ENCODE data around the gene ARFGAP2.

The ARFGAP2 gene

DNA sequence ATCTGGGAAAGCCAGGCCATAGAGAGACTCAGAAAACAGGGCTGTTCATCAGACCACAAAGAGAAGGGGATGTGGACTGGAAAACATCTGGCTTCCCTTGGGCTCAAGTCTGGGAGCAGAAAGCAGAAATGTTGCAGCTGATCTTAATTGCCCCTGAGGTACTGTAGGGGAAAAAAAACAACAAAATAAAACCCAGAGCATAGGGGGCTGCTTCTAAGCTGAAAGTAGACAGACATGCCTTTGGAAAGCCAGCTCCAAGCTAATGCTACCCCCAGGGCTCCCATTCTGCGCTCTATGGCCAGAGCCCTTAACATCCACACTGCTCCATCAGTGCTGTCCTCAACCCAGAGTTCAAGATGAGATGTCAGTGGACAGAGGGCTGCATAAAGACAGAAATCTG lies 11.6 kb upstream of the ARFGAP2 start:
- in situ Hi-C loops (cut with MboI; ENCODE audit: low sequenced_read_pairs), result no loop called here

DNA sequence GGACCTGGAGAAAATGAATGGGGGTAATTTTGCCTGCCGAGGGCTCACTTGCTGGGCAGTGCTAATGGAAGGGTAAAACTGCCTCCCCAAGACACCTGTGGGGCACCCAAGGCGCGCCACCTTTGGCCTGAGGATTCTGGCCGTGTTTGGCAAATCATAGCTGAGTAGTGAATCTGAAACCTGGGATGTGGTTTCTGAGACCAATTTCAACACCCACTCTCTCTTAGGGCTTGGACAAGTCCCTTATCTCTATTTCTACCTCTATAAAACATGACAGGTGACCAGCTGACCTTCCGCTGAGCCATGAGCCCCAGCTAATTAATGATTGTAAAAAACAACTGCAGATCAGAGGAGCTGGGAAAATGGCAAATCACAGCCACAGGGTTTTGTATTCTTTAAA lies 11.0 kb upstream of the ARFGAP2 start:
- in situ Hi-C loops (cut with MboI; ENCODE audit: low sequenced_read_pairs), result no loop called here

DNA sequence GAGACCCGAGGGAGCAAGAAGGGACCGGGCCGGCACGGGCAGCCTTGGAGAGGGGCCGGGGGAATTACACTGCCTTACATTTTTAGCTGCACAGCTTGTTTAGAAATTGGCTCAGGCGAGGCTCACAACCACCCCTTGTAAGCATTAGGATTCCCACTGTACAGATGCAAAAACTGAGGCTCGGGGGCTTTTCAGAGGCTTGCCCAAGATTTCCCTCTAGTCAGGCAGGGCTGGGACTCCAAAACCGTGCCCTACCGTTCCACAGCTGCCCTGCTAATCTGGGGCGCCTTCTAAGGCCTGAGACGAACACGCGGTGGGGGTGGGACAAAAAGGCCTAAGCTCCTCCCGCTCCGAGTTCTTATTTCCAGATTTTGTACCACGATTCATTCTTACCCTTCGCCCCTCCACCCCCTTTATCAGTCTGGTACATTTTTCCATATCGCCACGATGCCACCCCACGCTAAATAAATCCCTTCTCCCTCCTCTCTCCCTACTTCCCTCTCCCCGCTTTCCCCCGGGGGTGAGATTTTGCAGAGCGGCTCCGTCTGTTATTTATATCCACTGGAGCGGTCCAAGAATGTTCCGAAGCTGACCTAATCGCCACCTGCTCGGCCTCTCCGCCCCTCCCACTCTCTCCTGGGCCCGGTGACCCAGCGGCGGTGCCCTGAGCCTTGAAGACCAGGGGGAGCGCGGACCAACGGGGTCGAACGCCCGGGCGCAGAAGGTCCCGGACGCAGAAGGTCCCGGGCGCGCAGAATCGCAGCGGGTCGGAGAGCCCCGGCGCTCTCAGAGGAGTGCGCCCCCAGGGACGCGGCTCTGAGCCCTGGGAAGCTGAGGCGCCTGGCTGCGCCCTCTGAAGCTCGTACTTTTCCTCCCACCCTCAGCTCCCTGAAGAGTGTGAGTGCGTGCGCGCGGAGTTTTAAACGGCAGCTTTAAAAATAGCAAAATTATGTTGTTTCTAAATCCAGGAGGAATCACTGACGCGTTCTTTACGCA lies 10.3 kb upstream of the ARFGAP2 start:
- in situ Hi-C loops (cut with MboI; ENCODE audit: low sequenced_read_pairs), result no loop called here

DNA sequence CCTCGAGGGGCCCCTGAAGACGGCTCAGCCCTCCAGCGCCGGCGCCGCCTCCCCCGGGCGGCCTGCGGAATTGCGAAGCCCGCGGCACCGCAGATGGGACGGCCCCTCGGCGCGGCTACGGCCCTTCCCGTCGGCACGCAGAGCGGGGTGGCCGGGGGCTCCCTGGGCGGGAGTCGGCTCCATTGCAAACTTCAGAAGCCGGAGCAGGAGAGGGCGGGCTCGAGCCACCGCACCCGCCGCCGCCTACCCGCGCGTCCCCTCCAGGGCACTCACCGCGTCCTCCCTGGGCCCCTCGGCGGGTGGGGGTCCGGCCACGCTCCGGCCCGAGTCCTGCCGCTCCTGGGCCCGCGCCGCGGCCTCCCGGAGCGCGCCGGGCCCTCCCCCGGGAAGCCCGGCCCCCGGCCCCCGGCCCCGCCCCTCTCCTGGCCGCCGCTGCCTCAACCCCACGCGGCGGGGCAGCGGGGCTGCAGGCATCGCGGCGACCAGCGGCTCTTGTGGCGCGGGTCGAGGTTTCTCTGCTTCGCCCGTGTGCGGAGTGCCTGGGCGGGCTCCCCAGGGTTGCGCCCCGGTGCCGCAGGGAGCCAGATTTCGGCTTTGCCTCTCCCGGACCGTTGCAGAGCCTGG lies 9.5 kb upstream of the ARFGAP2 start, which contains the start of gene PACSIN3:
PACSIN3 (minus strand) TSS at position 359 of the 624 bp plus-strand sequence. CDS start 3,707 bp downstream, outside the sequence.
- in situ Hi-C loops (cut with MboI; ENCODE audit: low sequenced_read_pairs), result no loop called here

DNA sequence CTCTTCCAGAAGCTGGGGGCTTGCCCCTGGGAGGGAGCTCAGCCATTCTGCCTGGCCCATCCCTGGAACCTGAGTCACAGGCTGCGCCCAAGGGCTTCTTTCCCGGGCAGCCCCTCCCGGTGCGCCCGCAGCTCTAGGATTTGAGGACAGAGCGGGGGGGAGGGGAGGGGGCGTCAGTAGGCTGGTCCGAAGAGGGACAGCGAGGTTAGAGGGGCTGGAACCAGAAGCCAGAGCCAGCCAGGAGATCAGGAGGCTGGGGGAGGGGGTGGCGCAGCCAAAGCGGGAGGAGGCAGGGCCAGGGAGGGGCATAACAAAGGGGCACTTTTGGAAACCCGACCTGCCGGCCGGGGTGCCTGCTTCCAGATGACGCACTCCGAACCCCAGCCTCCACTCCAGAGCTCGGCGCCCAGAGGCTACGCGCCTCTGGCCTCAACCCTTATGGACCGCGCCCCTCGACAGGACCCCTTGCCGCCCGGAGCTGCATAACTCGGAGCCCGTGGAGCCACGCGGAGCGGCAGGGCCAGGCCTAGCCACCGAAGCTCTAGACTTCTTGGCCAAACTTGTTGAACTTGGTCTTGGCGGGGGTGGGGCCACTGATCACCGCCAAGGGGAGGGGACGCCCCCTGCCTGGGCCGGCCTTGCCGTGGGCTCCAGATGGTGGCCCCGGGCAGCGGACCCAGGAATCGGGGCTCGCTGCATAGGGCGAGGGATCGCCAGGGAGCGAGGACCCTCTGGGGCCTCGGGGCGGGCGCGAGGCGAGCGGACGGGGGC lies 8.8 kb upstream of the ARFGAP2 start:
- in situ Hi-C loops (cut with MboI; ENCODE audit: low sequenced_read_pairs), result no loop called here

DNA sequence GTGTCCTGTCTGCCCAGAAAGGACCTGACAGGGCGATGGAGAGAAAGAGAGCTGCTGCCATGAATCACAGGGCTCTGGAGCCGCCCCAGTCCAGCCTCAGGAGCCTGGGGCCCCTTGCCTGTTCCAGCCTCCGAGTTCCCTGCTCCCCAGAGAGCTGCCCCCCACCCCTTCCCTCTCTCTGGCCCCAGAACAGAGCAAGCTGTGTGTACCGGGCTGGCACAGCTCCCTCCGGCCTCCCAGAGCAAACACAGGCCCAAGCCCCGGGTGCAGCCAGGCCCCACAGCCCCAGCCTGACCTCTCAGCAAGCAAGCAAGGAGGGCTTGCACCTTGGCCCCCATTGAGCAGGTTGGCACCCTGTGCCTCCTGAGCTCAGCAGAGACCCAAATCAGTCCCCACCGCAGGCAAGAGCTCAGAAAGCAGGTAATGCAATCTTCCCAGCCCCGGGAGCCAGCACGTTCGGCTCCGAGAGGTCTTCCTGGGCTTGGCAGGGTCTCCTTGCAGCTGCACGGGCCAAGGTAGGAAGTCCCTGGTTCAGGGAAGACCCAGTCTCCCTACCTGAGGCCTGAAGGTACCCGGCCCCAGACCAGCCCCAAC lies 8.1 kb upstream of the ARFGAP2 start:
- in situ Hi-C loops (cut with MboI; ENCODE audit: low sequenced_read_pairs), result no loop called here

DNA sequence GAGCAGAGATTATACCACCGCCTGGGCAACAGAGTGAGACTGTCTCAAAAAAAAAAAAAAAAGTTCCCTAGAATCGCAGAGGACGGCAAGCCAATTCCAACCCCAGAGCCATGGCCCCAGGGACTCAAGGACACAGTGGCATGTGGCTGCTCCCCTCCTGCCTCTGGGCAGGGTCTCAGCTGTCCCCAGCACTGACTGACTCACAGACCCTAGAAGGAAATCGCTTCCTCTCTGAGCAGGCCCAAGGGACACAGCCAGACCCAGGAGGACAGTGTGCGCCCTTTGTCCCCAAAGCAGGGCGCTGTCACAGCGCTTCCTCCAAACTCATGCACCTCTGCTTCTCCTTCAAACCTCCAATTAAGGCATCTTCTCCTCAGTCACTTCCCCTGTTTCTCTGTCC lies 7.3 kb upstream of the ARFGAP2 start:
- in situ Hi-C loops (cut with MboI; ENCODE audit: low sequenced_read_pairs), result no loop called here

DNA sequence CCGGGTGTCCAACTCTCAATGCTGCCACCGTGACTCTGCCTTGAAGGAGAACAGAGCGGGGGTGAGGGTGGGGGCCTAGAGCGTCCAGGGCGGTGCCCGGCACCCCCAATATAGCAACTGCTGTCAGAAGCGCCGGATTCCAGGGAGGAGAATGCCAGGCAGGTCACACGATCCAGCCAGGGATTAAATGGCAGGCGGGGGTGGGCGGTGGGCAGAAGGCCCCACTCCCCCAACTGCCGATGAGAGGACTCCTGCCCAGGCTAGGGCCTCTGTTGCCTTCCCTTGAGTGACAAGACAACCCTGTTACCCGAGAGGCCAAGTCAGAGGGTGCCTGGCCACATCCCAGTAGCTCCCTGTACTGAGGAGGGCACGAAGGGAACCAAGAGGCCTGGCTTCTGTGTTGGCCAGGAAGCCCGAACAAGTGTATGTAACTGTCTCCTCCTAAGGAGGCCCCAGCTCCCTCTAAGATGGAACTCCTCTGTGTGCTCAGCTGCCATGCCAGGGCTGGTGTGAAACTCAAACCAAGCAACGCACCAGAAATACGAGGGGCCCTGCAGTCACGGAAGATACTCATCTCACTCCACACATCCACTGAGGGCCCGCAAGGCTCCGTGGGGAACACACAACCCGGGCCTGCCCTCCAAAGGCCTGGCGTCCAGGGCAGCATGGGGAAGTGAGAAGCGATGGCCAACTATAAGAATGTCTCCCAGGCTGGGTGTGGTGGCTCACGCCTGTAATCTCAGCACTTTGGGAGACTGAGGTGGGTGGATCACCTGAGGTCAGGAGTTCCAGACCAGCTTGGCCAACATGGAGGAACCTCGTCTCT lies 6.6 kb upstream of the ARFGAP2 start:
- in situ Hi-C loops (cut with MboI; ENCODE audit: low sequenced_read_pairs), result no loop called here

DNA sequence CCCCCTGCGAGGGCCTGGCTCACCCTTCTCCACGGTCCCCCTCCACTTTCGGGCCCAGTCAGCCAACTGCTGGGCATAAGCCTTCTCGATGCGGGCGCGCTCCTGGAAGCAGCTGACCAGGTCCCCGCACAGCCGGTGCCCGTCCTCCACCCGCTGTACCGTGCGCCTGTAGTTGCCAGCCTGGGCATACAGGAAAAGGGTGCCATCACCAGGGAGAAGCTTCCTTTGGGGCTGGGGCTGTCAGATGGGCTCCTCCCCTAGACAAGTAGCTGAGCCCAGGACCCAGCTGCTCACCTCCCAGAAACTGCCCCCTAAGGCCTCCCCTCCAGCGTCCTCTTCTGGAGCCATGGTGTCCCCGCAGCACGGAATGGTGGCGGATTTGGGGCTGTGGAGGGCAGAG lies 5.7 kb upstream of the ARFGAP2 start:
- in situ Hi-C loops (cut with MboI; ENCODE audit: low sequenced_read_pairs), result no loop called here

DNA sequence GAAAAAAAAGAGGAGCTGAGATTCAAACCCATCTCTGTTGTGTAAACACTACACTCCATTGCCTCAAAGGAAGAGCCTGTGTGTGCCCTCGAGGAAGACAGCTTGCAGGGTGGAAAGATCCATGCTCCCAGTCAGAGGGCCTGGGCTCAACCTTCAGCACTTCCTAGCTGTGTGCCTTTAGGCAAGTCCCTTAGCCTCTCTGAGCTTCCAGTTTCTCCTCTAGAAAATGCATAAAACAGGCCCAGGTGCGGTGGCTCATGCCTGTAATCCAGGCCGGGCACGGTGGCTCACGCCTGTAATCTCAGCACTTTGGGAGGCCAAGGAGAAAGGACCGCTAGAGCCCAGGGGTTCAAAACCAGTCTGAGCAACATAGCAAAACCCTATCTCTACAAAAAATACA lies 4.6 kb upstream of the ARFGAP2 start:
- in situ Hi-C loops (cut with MboI; ENCODE audit: low sequenced_read_pairs), result no loop called here

DNA sequence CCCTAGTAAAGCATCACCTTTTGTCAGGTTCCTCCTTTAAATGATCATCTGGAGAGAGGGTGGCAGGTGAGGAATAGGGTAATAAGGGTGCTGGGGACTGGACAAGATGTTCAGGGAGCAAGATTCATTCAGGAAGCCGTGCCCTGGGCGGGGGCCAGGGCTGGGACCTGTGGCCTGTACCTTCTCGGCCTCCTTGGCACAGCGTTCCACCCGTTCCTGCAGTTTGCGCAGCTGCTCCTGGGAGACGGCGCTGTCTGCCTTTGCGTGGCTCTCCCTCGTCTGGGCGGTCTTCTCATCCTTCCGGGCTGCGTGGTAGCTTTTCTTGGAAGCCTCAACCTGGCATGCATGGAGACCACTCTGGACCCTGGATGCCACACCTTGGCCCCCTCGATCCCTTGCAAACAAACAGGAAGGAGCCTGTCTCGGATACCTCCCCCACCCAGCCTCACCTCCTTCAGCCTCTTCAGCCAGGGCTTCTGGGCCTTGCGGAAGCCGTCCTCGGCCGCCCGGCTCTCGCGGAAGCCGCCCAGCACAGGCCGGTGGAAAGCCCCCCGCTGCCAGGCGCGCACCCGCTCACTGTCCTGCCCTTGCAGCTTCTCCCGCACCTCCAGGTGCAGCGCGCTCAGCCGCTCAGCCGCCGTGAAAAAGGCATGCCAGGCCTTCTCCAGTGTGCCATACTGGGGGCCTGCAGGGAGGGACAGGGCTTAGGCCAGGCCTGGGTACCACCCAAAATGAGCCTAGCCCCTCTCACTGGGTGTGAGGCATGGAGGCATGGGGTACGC lies 3.5 kb upstream of the ARFGAP2 start:
- in situ Hi-C loops (cut with MboI; ENCODE audit: low sequenced_read_pairs), result no loop called here

DNA sequence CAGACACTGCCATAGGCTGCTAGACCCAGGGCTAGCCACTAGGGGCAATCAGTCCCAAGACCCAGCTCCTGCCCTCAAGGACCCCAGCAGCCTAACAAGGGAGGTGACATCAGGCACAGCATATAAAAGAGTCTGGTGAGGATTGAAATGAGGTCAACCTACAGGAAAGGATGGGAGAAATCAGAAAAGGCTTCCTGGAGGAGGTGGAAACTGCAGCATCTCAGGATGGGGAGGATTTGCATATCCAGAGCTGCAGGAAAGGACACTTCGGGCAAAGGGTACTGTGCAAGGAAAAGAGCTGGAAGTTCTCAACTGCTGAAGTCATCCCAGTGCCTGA lies 2.9 kb upstream of the ARFGAP2 start:
- in situ Hi-C loops (cut with MboI; ENCODE audit: low sequenced_read_pairs), result no loop called here

DNA sequence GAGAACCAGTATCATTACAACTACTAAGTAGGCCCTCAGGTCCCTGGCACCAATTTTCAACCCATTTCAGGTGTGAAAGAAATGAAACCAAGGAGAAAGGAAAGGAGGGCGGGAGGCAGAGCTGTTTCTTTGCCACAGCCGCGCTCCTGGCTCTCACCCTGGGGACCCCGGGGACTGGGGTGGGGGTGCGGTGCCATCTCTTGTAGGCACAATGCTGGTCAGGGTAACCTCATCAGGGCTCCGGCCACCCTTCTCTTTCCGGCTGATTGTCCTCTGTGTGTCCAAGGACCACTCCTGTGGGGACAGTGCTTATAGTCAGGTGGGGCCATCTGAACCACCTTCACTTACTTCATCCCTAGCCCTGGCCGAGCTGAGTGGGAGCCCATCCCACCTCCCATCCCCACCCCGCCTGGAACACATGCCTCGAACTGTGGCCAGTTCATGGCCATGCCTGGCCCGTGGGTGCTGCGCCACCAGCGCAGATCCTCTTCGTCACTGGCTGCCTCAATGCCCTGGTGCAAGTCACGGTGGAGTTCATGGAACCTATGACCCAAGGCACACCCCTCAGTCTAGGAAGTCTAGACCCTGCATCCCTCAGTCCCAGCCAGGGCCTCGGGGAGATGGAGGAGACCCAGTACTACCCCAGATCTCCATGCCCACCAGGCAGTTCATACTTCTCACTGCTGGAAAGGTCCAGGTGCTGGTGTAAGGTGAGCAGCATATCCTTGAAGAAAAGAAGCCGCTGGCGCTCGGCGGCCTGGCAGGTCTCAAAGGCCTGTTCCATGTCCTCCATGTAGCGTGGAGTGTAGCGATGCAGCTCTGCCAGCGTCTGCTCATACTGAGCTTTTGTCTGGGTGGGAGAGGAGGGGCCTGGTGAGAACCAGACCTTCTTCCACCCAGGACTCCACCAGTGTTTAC lies 2.3 kb upstream of the ARFGAP2 start:
- in situ Hi-C loops (cut with MboI; ENCODE audit: low sequenced_read_pairs), result no loop called here

DNA sequence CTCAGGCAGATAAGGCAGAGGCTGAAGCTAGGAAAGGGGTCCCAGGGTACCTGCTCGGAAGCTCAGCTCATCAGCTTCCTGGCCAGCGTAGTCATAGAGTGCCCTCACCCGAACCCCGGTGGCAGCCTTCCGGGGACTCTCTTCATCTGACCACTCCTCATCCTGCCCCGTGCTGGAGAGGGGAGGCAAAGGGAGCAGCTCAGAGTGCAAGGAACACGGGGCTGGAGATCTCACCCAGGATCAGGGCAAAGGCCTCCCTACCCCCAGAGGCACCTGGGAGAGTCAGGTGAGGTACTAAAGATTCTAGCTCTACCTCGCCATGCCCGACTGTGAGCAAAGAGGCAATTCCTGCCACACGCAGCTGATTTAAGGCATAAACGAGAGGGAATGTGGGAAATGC lies 1.6 kb upstream of the ARFGAP2 start:
- in situ Hi-C loops (cut with MboI; ENCODE audit: low sequenced_read_pairs), result no loop called here

DNA sequence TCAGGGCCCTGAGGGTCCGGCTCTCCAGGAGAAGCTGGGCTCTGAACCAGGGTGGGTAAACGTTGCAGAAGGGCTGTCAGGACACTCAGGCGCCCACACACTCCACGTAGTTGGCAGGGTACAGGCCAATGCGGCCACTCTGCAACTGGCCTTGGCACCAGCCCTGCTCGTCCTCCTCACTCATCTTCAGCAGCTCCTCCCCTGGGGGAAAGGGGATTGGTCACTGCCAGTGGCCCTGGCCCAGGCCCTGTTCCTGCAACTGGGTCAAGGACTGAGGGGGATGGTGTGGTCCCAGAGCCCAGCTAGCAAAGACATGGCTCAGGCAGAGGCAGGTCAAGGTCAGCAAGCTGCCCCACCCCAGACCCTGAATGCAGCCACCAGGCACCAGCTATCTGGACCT lies 1.2 kb upstream of the ARFGAP2 start:
- in situ Hi-C loops (cut with MboI; ENCODE audit: low sequenced_read_pairs), result no loop called here

DNA sequence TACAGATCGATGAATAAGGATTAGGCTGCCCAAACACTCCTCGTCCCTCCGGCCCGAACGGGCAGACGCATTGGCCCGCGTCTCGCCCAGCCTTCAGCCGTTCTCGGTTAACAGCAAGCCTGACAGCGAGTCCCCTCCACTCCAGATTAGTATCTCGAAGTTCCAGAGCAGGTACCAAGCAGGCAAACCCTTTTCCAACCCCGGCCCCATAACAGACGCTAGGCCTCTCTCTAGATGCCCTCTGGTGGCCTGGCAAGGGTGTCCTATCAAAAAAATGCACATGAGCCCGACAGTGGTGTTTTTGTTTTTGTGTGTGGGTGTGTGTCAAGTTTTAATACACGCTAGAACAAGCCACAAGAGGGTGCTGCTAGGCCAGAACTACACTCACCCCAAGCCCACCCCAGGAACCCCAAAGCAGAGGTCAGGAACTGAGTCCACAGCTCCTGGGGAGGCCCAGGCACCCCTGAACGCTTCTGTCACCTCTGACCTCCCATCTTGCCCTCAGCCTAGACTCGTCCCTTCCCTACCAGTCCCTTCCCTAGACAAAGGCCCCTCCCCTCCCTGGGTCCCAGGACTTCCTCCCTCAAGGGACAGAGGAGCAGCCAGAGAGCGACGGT lies 658 bp upstream of the ARFGAP2 start:
- in situ Hi-C loops (cut with MboI; ENCODE audit: low sequenced_read_pairs), result no loop called here

DNA sequence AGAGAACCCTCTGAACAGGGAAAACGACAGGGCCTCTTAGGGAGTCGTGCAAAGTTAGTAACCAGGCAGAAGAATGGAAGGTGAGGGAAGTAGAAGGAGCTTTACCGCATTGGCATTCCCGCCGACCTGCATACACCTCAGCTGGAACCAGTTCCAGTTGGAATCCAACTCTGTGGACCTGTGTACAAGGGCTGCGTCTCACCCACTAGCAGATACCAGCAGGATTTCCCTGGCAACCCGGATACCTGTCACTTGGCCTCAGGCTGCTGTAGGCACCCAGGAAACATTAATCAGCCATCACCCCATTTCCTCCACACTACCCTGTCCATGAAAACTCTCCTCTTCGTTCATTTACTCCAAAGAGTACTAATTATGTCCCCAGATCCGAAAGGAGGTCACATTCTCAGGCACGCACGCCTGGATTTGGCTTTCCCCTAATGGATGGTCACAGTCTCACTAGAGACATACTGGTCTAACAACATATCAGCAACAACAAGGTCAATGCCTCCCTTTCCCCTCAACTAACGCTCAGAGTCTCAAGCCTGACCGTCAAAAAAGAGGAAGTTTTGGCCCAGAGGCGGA lies 842 bp downstream of the ARFGAP2 start:
- in situ Hi-C loops (cut with MboI; ENCODE audit: low sequenced_read_pairs), result no loop called here
